Ectodermal cell (in vitro differentiated cells): Measurements from ENCODE around the gene SRP14. TPM values are rescaled to one million over a fixed set of nuclear protein-coding genes. Genes with fewer than 3 reads are reported as not detected.

Experiments used
- H3K27ac ChIP-seq: 2 replicates; pipeline ENCODE4 v1.7.0; 2013; ENCODE audit warnings: mild to moderate bottlenecking, low read depth, low read length; ENCODE audit not compliant: insufficient read depth, poor library complexity, severe bottlenecking
- H3K27me3 ChIP-seq: 2 replicates; pipeline ENCODE4 v1.7.0; 2013; ENCODE audit warnings: mild to moderate bottlenecking, low read length; ENCODE audit not compliant: insufficient read depth, control insufficient read depth, poor library complexity, severe bottlenecking
- H3K36me3 ChIP-seq: one replicate; pipeline ENCODE4 v1.7.0; 2013; ENCODE audit warnings: low read length; ENCODE audit not compliant: control insufficient read depth, insufficient read depth
- H3K4me1 ChIP-seq: one replicate; pipeline ENCODE4 v1.7.0; 2013; ENCODE audit warnings: low read length; ENCODE audit not compliant: control insufficient read depth, insufficient read depth
- H3K4me3 ChIP-seq: 2 replicates; pipeline ENCODE4 v1.7.0; 2013; ENCODE audit warnings: low read depth, low read length, control low read depth; ENCODE audit not compliant: insufficient read depth
- H3K9me3 ChIP-seq: 2 replicates; pipeline ENCODE4 v1.7.0; 2013; ENCODE audit warnings: mild to moderate bottlenecking, low read length, moderate library complexity; ENCODE audit not compliant: control insufficient read depth
- WGBS, 2 experiments: methylation state at CpG; one replicate each; pipeline ENCODE4 v1.1.7; 2013; ENCODE audit warnings: missing lambda C conversion rate in 2 of 2; 5-methylcytosine and 5-hydroxymethylcytosine counted together
- polyA plus RNA-seq, 4 experiments: library from polyadenylated mRNA; stranded (reverse); fragments of 50-300 nt; gene quantifications; one replicate each; pipeline ENCODE4 v1.2.3, GENCODE V29; 2013

Gene SRP14
- 525 TPM for polyA plus RNA-seq (2013, experiment 1 of 4)
- 500 TPM for polyA plus RNA-seq (2013, experiment 2 of 4)
- polyA plus RNA-seq (2013, experiment 3 of 4): 575 TPM
- polyA plus RNA-seq (2013, experiment 4 of 4): 645 TPM

- H3K4me1 ChIP-seq: peaks cover 10% of the 10 kb centered on the region
- 1% methylated on average over 59 of the region's 59 CpGs for WGBS, 2 experiments
- no peaks in the 10 kb centered on the region for H3K27me3 ChIP-seq
- H3K4me3 ChIP-seq: peak within 1 kb of the TSS; percentile 81
- H3K27ac ChIP-seq: peak within 1 kb of the TSS; percentile 87
- peaks cover 26% of the 10 kb centered on the region for H3K36me3 ChIP-seq
- H3K9me3 ChIP-seq: no peaks in the 10 kb centered on the region
Measured at GRCh38 chr15:40038638-40039543, at the start of gene SRP14. Gene SRP14, minus strand, starts transcription at chr15:40039181. Its CDS starts 65 bp downstream, at chr15:40039116.

- WGBS, 2 experiments: 43 to 45% methylated on average over 9 of the region's 9 CpGs
- Histone ChIP-seq H3K4me1 (peaks cover 83% of the 10 kb centered on the region), H3K27me3 (no peaks in the 10 kb centered on the region), H3K27ac (peak overlapping the region; percentile 93), H3K4me3 (peak overlapping the region; percentile 4), H3K36me3 (peaks cover 6% of the 10 kb centered on the region), H3K9me3 (no peaks in the 10 kb centered on the region)
Measured at GRCh38 chr15:40087991-40088928, 49.3 kb upstream of the SRP14 start.

- H3K4me3 ChIP-seq: no peak overlapping the region
- no peaks in the 10 kb centered on the region for H3K27me3 ChIP-seq
- H3K27ac ChIP-seq: no peak overlapping the region
- WGBS, 2 experiments: 39 to 46% methylated on average over 14 of the region's 14 CpGs
- no peaks in the 10 kb centered on the region for H3K9me3 ChIP-seq
- peaks cover 83% of the 10 kb centered on the region for H3K4me1 ChIP-seq
- peaks cover 6% of the 10 kb centered on the region for H3K36me3 ChIP-seq
Measured at GRCh38 chr15:40087068-40087810, 48.3 kb upstream of the SRP14 start.

GRCh38 chr15:40085266-40085665 lies 46.3 kb upstream of the SRP14 start:
- no peak overlapping the region for H3K27ac ChIP-seq
- WGBS, 2 experiments: 60 to 66% methylated on average over 10 of the region's 10 CpGs
- H3K9me3 ChIP-seq: no peaks in the 10 kb centered on the region
- H3K4me3 ChIP-seq: no peak overlapping the region
- H3K36me3 ChIP-seq: no peaks in the 10 kb centered on the region
- H3K27me3 ChIP-seq: no peaks in the 10 kb centered on the region
- H3K4me1 ChIP-seq: peaks cover 81% of the 10 kb centered on the region

GRCh38 chr15:40084650-40085049 lies 45.7 kb upstream of the SRP14 start:
- no peak overlapping the region for H3K4me3 ChIP-seq
- 94% methylated on average over 9 of the region's 9 CpGs for WGBS, 2 experiments
- no peaks in the 10 kb centered on the region for H3K36me3 ChIP-seq
- peaks cover 78% of the 10 kb centered on the region for H3K4me1 ChIP-seq
- H3K9me3 ChIP-seq: no peaks in the 10 kb centered on the region
- H3K27ac ChIP-seq: no peak overlapping the region
- no peaks in the 10 kb centered on the region for H3K27me3 ChIP-seq

- Histone ChIP-seq H3K4me3 (peak overlapping the region; percentile 11), H3K27me3 (no peaks in the 10 kb centered on the region), H3K4me1 (peaks cover 57% of the 10 kb centered on the region), H3K9me3 (no peaks in the 10 kb centered on the region), H3K36me3 (no peaks in the 10 kb centered on the region), H3K27ac (peak overlapping the region; percentile 97)
- WGBS, 2 experiments: 83 to 84% methylated on average over 12 of the region's 12 CpGs
Measured at GRCh38 chr15:40082195-40082883, 43.4 kb upstream of the SRP14 start.

- H3K9me3 ChIP-seq: no peaks in the 10 kb centered on the region
- H3K27ac ChIP-seq: peak overlapping the region; percentile 97
- 5% methylated on average over 12 of the region's 12 CpGs for WGBS, 2 experiments
- peak overlapping the region; percentile 11 for H3K4me3 ChIP-seq
- peaks cover 51% of the 10 kb centered on the region for H3K4me1 ChIP-seq
- no peaks in the 10 kb centered on the region for H3K36me3 ChIP-seq
- no peaks in the 10 kb centered on the region for H3K27me3 ChIP-seq
Measured at GRCh38 chr15:40081691-40082194, 42.8 kb upstream of the SRP14 start.

GRCh38 chr15:40080847-40081246 lies 41.9 kb upstream of the SRP14 start:
- no peaks in the 10 kb centered on the region for H3K27me3 ChIP-seq
- no peaks in the 10 kb centered on the region for H3K36me3 ChIP-seq
- no peaks in the 10 kb centered on the region for H3K9me3 ChIP-seq
- H3K4me3 ChIP-seq: no peak overlapping the region
- H3K27ac ChIP-seq: peak overlapping the region; percentile 97
- H3K4me1 ChIP-seq: peaks cover 51% of the 10 kb centered on the region
- WGBS, 2 experiments: 86 to 88% methylated on average over 4 to 5 of the region's 5 CpGs

- H3K27me3 ChIP-seq: no peaks in the 10 kb centered on the region
- no peaks in the 10 kb centered on the region for H3K36me3 ChIP-seq
- H3K4me3 ChIP-seq: no peak overlapping the region
- H3K27ac ChIP-seq: no peak overlapping the region
- WGBS, 2 experiments: 82 to 95% methylated on average over 1 of the region's 1 CpG
- H3K4me1 ChIP-seq: peaks cover 48% of the 10 kb centered on the region
- H3K9me3 ChIP-seq: no peaks in the 10 kb centered on the region
Measured at GRCh38 chr15:40080104-40080503, 41.1 kb upstream of the SRP14 start.
